Raji (cell line): ENCODE measurements around the gene TH.

Source experiments
- POLR2A ChIP-seq: IDR thresholded peaks from 2 replicates; pipeline ENCODE4 v1.6.1; 2011; ENCODE audit warnings: low read depth, low read length, control low read depth; ENCODE audit not compliant: insufficient read depth

The TH gene

DNA sequence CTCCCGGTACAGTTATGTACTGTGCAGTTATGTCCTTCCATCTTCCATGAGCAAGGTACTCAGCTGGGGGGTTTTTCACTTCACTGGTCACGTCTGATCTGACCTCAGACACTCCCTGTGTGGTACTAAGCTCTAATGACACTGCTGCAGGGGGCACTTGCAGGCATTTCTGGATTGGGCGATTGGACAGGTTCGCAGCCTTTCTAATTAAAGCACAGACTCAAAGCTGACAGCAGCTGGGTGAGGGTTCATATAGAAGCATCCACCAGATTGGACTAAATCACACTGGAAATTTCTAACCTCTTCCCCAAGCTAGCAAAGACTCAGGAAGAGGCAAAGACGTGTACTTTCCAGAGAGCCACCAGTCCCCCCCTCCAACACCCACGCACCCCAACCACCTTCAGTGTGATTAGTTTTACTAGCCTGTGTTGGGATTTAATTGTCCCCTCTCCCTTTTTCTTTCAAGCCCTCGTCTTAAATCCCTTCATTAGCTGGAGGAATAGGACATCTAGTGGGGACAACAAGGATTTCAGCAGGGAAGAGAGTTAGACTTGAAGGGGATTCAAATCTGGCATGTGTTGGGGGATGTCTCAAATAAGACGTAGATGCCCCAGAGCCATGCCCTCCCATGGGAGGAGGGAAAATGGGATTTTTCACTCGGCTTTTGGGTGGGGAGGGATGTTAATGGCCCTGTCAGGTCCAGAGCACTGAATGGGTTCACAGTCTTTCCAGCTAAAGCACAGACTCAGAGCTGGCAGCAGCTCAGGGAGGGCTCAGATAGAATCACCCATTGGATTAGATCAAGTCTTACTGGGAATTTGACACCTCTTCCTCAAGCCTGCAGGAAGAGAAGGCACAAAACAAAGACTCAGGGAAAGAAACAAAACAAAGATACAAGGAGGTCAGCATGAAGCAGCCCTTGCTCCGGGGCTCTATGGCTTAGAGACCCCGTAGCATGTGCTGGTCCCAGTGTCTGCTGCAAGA is 21.5 kb downstream of the TH start:
- TF ChIP-seq POLR2A = no peak

DNA sequence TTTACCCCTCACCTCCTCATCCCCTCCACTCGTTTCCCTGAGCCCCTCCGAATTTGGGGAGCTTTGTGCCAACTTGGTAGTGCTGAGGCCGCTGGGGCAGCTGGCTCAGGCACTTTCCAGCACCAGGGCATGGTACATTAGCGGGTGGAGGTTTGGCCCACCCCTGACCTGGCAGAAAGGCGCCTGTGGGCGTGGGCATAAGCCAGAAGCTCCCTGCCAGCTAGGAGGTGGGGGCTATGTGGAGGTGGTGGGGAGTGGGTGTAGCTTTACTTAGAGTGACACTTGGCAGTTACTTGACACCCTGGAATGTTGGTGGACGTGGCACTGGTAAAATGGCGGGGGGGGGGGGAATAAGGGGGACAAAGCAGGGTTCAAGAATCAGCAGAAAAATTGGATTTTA is 22.2 kb downstream of the TH start:
- no peak for TF ChIP-seq POLR2A

- no peak for TF ChIP-seq POLR2A
Observed at GRCh38 chr11:2148595-2148994, 23.0 kb downstream of the TH start.

GRCh38 chr11:2147391-2147790 is 24.2 kb downstream of the TH start:
- no peak for TF ChIP-seq POLR2A

DNA sequence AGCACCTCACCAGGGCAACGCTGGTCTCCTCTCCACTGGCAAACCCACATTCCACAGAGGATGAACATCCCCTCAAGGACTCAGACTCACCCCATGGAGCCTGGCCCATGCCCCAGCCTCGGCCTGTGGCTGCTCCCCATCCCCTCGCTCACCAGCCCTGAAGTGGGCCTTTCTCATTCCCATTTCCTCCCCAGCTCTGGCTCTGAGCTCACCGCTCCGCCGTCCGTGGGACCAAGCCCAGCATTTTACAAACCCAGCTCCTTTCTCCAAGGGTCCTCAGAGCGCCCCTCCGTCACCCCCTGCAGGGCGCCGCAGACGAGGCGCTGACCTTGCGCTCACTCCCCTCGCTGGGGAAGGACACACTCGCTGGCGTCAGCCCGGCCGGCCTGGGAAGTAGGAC is 25.6 kb downstream of the TH start:
- TF ChIP-seq POLR2A = no peak

- TF ChIP-seq POLR2A = no peak
Observed at GRCh38 chr11:2144544-2145248, 26.9 kb downstream of the TH start.

DNA sequence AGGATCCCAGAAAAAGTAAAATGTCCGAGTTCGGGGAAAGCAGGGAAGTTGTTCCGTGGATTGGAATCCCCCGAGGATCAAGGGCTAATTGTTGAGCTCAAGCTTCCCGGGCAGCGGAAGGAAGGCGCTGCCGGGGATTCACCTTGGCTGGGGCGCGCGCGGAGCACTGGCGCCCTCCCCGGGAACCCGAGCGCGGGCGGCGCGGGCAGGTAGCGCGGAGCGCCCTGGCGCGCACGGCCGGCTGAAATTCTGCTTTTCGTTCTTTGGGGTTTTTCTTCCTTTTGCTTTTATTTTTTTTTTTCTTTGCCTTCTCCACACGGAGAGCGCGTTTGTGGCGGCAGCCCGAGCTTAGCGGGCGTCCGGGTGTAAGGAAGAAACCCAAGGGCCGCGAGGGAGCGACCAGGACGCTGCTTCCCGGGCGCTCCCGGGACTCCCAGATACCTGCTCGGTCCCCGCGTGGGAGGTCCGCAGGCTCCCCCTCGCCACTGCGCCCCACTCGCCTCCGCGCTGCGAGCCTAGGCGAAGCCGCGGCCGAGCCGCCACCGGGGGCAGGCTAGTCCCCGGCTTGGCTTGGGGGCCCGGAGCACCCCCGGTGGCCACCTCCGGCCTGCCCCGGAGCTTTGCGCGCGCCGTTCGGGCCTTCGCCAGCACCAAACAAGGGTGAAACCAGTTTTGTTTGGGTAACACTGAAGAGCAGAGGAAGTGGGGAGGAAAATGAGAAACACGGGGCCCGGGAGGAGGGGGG is 27.6 kb downstream of the TH start:
- no peak for TF ChIP-seq POLR2A

- no peak for TF ChIP-seq POLR2A
Observed at GRCh38 chr11:2143477-2143798, 28.2 kb downstream of the TH start.

GRCh38 chr11:2142762-2143202 is 28.8 kb downstream of the TH start:
- TF ChIP-seq POLR2A = no peak

DNA sequence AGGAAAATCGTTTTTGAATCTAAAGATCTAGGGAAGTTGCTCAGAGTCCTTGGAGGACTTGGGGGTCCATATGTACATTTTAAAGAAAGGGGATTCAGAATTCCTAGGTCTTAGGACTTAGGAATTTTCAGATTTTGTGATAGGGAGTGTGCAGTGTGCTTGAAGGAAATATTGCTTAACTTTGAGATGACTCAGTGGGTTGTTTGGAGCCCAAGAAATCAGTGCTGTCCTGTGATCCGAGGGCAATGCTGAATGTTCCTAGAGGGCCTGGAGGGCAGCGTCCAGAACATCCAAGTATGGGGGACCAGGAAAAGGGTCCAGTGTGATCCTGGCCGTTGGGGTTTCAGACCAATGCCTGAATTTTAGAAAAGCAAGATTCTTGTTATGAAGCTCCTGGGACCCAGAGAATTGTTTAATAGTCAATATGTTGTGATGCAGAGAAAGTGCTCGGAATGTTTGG is 29.3 kb downstream of the TH start:
- TF ChIP-seq POLR2A = no peak

DNA sequence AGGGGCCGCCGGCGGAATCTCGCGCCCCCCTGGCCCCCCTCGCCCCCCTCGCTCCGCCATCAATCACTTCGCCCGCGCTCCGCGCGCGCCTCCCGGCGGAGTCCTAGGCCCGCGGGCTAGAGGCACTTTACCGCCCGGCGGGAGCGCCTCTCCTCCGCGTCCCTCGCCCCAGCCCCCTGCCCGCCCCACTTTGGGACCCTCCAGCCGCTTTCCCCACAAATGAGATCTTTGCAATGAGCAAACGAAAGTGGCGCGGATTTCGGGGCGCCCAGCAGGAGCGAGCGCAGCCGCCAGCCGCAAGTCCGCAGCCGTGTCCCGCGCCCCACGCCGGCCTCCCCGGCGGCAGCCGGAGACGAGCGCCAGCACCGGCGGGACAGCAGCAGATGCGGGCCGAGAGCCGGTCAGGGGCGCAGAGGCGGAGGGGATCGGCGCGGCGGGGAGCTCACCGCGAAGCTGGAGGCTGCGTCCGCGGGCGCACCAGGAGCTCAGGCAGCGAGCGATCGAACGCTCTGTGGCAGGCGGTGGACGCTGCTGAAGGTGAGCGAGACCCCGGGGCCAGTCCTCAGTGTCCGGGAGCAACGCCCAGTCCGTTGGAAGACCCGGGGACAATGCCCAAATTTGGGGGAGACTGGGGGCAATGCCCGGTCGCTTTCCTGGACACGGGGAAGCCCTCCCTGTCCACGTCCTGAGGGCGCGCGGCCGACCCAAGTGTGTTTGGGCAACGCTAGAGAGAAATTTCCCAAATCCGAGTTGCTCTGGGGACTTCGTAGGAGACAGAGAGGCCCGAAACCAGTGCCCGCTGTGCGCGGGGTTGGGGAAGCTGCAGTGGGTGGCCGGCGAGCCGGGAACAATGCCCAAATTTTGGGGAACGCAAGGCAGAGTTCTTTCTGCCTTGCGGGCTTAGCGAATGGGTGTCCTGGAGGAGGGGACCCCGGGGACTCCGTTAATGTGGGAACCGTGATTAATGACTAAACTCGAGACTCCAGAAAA is 30.9 kb downstream of the TH start:
- no peak for TF ChIP-seq POLR2A

GRCh38 chr11:2139621-2140337 is 31.8 kb downstream of the TH start:
- TF ChIP-seq POLR2A = no peak

DNA sequence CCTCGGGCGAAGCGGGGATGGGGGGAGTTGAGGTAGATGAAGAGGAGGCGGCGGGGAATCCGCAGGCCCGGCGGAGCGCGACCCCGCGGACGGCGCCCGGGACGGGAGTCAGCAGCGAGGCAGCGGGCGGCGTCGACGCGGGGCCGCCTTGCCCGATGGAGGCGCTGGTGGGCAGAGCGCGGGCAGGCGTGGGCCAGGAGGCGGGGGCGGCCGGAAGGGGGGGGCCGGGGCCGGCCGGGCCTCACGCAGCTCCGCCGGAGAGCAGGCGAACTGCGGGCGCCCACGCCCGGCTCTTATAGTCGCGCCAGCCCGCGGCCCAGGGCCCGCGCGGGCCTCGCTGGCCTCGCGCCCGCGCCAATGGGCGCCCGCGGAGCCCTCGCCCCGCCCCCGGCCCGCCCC is 32.5 kb downstream of the TH start, which contains the start of gene IGF2:
TSS of gene IGF2 (minus strand) at position 267 of the 399 bp plus-strand sequence. CDS start 3,866 bp downstream, outside the sequence.
- TF ChIP-seq POLR2A = no peak

DNA sequence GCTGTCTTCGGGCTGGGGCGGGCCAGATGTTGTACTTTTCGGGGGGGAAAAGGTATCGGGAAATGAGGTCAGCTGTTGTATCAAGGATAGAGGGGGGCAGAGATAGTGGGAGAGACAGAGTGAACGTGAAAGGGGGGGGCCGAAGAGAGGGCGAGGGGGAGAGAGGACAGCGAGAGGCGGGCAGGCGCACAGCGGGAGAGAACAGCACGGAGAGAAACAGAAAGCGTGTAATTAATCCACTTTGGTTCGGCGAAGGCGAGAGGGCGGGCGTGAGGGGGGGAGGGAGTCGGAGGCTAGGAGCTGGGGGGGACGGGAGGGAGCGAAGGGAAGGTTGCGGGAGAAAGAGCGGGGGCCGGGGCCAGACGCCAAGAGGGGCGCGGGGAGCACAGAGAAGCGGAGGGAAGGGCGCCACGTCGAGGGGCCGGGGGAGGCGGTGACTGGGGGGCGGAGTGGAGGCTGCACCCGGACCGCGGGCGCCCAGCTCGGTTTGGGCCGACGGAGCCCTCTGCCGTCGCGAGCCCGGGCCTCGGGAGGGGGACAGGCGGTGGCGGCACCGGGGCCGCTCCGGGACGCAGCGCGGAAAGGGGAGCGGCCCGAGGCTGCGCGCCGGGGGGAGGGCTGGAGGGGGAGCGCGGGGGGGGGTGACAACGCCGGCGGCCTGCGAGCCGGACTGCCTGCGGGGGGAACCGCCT is 33.0 kb downstream of the TH start:
- TF ChIP-seq POLR2A = no peak

- no peak for TF ChIP-seq POLR2A
Observed at GRCh38 chr11:2138068-2138430, 33.6 kb downstream of the TH start.
